ENCODE results near the gene PRICKLE1.

The PRICKLE1 gene

DNA sequence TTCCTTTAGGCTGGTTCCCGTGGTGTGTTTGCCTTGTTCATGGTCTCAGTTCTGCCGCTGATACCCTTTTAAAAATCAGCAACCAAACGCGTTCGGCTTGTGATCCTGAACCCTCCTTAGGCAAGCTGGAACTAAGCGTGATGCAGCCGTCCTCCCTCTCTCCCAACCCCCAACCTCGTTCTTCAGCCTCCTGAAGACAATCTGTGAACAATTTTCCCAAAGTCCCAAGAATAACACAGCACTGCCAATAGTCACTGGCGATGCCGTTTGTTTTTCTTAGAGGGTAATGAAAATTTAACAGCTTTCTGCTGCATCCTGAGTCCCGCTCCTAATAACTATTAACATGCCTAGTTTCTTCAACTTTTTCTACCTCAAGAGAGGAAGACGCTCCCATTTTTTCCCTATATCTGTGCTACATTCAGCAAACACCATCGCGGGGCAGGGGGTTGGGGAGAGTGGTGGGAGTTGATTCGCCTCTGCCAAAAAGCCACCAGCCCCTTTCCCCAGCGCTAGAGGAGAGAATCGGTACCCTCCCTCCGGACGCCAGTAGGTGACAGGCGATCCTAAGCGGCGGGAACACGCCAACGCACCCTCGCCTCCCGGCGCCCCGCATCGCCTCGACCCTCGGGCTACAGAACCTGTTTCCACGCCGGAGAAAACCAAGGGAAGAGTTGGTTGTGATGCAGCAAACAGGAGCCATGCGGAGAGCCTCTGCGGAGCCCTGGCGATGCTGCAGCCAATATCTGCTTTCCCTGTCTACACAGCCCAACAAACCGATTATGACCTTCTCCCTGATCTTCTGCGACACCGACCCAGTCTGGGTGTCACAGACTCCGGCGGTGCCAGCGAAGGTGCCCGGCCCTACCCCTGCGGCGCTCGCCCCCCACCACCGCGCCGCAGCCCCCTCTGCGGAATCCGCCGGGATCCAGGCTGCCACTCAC, 752 bp downstream of the PRICKLE1 start:
- no peak for DNase-seq (ENCODE audit: extremely low read depth in 1 of 2, low read depth in 1 of 2)

DNA sequence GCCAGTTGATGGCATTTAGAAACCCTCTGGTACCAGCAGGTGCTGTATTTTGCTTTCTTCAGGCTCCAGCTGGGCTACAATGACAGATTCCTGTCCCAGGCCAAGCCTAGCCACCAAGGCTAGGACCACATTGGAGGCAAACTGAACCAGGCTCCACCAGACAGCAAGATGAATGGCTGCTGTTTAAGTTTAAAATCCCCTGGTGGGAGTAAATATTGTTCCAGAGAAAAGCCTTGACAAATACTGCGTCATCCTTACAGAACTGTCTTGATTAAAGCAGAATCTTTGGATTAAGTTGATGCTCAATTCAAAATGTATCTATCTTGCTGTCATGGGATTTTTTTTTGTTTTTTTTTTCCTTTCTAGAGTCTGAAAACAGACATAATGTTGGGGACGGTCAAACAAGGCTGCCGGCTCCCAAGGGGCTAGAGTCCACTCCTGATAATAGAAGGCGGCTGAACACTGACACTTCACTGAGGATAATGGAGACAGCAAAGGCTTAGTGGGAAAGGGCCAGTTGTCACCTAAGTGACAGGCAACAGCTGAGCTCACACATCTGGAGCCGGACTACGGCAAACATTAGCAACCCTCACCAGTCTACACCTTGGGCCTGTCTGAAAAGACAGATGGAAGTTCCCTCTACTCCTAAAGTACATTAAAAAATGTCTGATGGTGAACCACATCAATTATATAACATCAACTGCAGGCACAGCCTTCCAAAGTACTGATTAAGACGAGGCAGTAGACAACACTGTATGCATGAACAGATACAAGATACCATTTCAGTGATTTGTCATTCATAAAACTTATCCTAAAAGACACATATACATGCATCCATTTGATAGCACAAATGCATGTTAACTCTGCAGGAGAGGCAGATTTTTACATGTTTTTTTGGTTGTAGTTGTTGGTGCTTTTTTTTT, 1.7 kb downstream of the PRICKLE1 start:
- DNase-seq (ENCODE audit: extremely low read depth in 1 of 2, low read depth in 1 of 2), result no peak

DNA sequence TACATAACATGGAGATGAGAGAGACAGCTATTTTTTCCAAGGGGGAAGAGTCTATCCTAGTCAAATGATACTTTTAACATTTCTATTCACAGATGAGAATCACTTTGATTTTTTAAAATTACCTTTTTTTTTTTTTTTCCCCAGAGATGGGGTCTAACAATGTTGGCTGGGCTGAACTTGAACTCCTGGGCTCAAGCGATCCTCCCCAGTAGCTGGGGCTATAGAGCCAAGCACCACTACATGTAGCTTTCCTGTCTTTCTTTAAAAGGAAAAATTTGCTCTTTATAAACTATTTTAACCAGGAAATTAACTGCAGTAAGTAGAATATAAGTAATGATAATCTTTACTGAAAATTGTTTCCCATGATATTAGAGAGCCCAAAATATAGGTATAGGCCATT, 3.3 kb downstream of the PRICKLE1 start:
- no peak for DNase-seq (ENCODE audit: extremely low read depth in 1 of 2, low read depth in 1 of 2)

DNA sequence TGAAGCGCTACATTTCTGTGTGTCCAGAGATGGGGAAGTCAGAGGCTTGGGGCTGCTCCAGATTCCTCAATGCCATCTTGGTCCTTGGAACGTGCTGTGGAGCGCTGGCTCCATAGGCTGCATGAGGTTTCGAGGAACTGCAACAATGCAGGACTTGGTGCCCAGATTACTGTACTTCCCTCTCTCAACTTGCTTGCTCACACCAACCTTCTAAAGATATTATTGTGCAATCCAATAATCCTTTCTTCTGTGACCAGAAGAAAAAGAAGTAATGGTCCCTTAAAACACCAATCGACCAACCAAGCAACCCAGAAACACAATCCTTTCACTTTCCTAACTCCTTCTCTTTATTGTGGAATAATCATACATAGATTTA, 3.7 kb downstream of the PRICKLE1 start:
- DNase-seq (ENCODE audit: extremely low read depth in 1 of 2, low read depth in 1 of 2), result no peak

DNA sequence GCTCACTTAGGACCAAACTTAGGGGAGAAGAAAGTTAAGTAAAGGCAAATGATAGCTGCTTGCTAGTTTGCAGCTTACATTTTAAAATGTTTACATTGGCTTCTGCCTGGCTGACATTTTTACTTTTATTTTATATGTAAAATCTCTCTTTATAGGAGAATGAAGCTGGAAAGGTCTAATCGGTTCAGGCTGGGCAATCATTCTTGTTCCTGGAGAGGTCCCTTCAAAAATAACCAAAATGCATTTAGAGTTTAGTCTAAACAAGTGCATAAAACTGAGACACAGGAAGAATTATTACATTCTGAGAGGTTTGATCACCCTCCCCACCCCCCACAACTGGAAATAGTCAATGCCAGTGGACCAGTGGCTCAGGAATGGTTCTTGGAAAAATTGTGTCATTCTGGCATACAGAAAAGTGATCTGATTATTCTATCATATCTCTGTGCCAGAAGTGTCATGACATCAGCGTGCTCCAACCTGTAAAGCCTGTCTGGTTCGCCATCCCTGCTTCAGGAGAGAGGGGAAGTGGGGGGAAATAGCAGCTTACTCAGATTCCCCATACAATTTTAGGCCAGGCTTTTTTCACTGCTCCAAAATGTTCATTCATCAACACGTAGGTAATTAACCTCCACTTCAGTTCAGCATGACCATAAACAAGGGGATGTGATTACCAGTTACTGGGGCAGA, 4.2 kb downstream of the PRICKLE1 start:
- DNase-seq (ENCODE audit: extremely low read depth in 1 of 2, low read depth in 1 of 2), result no peak

DNA sequence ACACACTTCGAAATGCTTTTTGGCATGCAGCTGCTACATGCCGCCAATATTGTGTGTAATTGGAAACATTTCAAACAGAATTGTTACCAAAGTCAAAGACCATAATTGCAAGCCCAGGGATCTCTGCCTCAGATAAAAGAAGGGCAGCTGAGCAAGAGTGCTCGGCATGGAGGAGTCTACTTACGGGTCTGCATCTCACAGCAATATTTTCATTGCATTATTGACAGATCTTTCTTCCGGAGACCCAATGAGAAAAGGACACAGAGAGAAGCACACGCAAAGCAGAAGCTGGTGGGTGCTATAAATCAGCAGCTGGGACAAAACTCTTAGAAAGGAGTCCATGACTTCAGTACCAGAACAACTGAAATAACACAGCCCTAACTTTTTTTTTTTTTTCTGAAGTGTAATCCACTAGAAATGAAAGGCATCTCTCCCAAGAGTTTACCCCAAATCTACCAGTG, 4.9 kb downstream of the PRICKLE1 start:
- no peak for DNase-seq (ENCODE audit: extremely low read depth in 1 of 2, low read depth in 1 of 2)

DNA sequence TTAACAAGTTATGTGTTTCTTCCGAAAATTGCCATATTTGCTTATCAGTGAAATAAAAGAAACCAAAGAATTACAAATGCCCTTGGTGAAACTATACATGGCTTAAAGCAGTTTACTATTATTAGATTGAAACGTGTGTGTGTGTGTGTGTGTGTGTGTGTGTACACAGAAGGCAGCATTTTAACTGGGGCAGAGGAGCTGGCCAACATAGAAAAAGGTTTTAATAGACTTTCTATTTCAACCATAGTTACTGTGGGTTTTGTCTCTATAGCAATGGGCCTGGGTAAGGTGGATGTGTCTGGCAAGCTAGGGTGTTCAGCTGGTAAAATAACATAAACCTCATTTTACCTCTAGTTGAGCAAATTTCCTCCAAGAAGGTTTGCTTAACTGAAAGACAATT, 6.5 kb downstream of the PRICKLE1 start:
- no peak for DNase-seq (ENCODE audit: extremely low read depth in 1 of 2, low read depth in 1 of 2)

DNA sequence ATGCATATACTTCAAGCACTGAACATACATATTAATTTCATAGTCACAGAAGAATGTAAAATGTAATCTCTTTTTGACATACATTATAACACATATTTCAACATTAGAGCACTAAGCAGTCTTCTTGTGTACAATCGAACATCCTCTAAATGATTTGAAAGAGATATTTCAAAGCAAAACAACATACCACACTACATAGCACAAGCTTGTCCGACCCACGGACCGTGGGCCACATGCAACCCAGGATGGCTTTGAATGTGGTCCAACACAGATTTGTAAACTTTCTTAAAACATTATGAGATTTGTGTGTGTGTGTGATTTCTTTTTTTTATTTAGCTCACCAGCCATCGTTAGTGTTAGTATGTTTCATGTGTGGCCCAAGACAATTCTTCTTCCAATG, 7.0 kb downstream of the PRICKLE1 start:
- no peak for DNase-seq (ENCODE audit: extremely low read depth in 1 of 2, low read depth in 1 of 2)

DNA sequence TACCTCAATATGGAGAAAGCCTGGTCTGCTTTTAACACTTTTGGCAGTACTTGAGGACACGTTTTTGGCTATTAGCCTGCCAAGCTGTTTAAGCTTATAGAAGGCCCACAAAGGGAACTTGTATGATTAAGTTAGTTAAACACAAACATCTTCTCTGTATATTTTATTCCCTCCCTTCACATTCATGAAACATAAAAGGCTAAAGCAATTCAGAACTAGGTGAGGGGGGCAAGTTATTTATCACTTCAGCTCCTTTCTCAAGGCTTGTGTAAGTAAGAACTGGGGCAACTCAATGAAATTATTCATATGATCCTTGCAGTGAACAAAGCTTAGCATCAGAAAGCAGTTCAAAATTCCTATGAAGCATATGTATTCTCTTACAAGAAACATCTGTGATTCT, 7.5 kb downstream of the PRICKLE1 start:
- no peak for DNase-seq (ENCODE audit: extremely low read depth in 1 of 2, low read depth in 1 of 2)

DNA sequence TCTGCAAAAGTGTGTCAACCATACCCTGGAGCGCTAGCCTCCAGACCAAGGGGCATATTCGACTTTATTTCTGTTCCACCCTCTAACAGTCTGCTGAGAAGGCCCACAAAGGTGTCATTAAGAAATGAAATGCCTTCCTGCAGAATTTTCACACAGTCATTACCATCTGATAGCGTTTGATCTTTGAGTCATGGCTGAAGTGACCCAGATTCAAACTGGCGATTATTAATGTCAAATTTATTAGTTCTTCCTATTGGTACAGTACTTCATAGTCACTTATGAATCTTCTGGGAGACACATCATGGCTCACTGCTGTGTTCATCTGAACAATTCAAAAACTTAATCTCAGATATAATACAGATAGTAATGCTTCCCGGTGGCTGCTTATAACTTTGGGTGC, 13.2 kb downstream of the PRICKLE1 start:
- DNase-seq (ENCODE audit: extremely low read depth in 1 of 2, low read depth in 1 of 2), result no peak

DNA sequence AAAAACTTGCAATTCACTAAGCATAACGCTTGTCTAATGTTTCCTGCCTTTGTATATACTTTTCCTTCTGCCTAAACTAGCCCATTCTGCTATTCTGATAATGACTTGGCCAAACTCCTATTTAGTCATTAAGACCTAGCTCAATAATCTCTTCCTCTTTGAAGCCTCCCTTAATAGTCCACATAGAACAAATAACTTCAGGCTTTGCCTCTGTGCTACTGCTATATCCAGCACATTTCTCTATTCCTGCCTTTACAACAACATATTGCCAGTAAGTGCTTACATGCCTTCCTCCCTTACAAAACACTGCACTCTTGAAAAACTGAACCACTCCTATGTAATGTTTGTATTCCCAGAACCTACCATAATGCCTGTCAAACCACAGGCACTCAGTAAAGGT, 13.8 kb downstream of the PRICKLE1 start:
- DNase-seq (ENCODE audit: extremely low read depth in 1 of 2, low read depth in 1 of 2), result no peak

DNA sequence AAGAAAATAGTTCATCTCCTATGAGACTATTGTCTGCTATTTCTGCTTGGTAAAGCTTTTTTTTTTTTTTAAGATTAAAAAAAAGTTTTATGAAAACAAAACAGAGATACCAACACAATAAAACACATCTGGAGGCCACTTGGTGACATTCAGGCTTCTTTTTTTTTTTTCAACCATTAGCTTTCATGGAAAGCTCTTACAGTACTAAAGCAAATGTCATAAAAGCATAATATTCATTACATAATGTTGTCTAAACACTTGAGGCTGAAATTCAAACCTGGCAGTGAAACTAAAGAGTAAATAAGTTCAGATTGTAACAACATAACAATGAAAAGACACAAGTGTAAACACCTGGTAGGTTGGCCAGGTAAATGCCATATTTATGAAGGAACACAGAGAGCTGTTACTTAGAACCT, 14.7 kb downstream of the PRICKLE1 start:
- no peak for DNase-seq (ENCODE audit: extremely low read depth in 1 of 2, low read depth in 1 of 2)

DNA sequence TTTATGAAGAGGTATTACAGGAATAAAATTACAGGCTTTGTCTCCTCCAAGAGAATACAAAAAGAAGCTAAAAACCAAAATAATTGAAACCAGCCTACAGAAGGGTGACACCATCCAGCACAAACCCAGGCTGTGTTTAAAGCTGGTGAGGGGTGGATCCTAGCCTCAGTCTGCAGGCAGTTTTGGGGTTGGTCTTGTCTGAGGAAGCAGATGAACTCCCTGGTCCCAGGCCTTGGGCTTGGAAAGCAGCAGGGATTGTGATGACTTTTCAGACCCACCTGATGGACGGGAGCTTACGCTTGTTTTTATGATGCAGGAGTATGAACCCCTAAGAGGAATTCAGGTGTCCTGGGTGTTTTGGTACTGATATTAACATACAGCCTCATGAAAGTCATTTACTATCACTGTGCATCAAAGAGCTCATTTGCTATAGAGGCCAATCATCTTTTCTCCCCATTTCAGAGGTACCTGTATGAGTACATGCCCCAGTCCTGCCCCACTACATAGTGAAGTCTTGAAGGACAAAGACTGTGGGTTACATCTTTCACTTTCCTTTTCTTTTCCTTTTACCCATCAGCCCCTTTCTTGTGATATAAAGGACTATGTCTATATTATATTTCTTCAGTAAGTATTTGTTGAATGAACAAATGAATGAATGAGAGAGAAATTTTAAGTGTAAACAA, 18.1 kb downstream of the PRICKLE1 start:
- DNase-seq (ENCODE audit: extremely low read depth in 1 of 2, low read depth in 1 of 2), result no peak

DNA sequence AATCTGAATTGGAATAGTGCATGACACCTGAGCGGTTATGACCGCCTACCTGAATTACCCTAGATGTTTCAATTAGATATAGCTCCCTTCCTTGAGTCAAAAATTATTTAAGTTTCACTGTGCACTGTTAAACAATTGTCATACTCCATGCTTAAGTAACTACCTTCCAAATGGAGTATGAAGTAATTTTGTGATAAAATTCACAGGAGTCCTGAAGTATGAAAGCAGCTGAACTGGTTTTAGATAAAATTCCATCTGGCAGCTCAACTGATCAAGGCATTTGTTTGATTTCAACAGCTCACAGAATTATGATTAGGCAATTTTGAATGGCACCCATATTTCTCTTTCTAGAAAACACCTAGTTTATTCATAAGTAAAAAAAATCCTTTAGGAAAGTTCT, 19.5 kb downstream of the PRICKLE1 start:
- no peak for DNase-seq (ENCODE audit: extremely low read depth in 1 of 2, low read depth in 1 of 2)

DNA sequence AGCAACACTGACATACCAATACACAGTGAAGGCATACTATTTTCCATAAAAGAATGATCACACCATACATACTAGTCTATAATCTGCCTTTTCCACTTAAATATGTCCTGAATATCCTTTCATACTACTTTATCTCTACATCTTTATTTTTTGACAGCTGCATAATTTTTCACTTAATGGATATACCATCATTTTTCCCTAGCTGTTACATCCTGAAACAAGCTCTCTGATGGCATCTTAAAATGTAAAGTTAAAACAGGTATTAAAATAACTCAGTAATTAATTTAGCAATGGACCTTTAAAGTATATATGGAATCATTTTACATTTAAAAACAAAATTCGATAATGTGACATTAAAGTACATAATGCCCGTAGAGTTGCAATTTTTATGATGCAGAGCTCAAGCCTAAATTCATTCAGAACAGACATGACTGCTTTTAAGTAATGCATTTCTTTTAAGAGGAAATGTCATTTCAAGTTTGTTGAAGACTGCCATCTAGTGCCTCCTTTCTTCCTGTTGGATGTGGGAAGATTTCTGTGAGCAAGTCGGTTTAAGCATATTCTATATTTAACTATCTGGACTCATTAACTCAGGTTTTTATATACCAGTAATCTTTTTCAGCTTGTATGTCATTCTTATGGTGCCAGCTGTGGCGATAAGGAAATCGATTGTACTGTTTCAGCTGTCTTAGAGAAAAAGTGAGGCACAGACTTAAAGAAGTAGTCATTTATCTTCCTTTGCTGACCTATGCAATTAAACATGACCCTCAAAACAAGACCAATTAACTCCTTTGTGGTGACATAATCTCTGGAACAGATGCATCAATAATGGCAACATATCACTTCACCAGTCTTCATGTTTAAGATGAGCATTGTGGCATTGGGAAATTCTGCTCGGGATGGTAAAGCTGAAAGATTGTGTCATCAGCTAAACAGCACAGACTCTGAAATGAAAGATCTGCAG, 20.3 kb downstream of the PRICKLE1 start:
- no peak for DNase-seq (ENCODE audit: extremely low read depth in 1 of 2, low read depth in 1 of 2)

DNA sequence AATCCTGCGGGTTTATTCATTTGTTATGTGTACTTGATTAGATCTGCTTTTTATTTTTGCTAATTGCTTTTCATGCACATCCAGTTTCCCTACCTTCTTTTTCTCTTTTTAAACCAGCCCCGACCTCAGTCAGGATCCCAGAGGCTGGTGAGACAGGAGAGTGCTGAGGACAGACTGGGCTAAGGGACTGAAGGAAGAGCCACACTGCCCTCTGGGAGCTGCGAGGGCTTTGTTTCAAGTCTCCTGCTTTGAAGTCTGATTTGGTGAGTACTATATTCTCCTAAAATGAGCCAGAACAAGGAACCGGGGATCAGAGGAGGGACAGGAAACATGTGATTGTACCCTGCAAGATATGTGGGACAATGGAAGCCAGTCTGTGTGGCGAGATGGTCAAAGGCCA, 23.9 kb downstream of the PRICKLE1 start:
- DNase-seq (ENCODE audit: extremely low read depth in 1 of 2, low read depth in 1 of 2), result no peak

DNA sequence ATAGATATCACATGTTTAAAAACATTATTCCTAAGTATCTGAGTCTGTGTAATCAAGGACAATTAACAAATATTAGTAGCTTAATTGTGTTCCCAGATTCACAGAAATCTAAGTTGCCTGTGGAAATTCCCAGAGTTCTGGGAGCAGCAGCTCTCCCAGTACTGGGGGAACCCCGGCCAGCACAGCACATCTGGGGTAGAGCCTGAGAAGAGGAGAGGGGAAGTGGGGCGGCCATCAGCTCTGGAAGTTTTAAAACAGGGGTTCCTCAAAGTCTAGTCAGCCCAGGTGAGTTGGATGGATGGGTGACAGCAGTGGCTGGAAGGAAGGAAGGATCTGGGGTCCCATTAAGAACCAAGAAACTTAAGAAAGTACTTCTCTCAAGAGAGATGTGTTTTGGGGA, 24.6 kb downstream of the PRICKLE1 start:
- DNase-seq (ENCODE audit: extremely low read depth in 1 of 2, low read depth in 1 of 2), result no peak

DNA sequence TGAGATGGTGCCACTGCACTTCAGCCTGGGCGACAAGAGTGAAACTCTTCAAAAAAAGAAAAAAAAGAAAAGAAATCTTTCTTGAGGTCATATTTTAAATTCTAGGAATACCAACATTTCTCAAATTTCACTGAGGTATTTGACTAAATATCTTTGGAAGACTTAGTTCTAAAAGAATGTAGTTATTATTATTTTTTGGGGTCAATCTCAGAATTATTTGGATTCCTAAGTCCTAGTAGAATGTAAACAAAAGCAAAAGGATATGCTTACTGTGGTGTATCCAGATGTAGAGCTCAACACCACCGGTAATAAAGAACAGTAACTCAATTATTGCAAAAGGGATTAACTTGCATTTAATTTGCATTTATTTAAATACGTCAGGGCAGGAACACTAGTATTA, 25.0 kb downstream of the PRICKLE1 start:
- DNase-seq (ENCODE audit: extremely low read depth in 1 of 2, low read depth in 1 of 2), result no peak

DNA sequence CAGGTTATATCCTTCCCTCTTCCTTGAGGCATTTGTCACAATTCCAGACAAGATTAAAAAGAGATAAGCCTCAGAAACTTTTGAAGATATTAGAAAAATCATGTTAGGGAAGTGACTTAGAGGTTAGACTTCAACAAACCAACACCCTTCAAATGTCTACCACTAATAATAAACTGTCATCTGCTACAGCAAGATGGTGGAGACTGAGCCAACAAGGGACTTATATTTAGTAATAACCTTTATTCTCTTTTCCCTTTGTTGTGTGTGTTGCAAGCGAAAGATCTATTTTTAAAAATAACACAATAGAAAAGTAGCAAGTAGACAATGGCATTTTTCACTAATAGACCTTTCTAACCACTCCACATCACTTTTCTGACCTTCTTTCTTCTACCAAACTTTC, 28.6 kb downstream of the PRICKLE1 start:
- DNase-seq (ENCODE audit: extremely low read depth in 1 of 2, low read depth in 1 of 2), result no peak
